Prostate gland (tissue), 2 donors: ENCODE data around the gene CDHR2.

Source experiments
- POLR2A ChIP-seq: fragments of 450-650 bp; IDR thresholded peaks from one replicate; pipeline ENCODE4 v1.6.1; 2016; ENCODE audit warnings: antibody characterized with exemption, mild to moderate bottlenecking
- TF ChIP-seq, protein P1 (sequence below), 4 experiments: fragments of 200-600 bp in 2 of 4; fragments of 450-650 bp in 2 of 4; sonication (generic) in 2 of 4; IDR thresholded peaks; 1 replicate in 3 of 4; 2 replicates in 1 of 4; pipeline ENCODE4 v1.5.1; 2016 to 2019; ENCODE audit warnings: antibody characterized with exemption in 4 of 4, mild to moderate bottlenecking in 2 of 4, moderate library complexity in 2 of 4

DNA sequence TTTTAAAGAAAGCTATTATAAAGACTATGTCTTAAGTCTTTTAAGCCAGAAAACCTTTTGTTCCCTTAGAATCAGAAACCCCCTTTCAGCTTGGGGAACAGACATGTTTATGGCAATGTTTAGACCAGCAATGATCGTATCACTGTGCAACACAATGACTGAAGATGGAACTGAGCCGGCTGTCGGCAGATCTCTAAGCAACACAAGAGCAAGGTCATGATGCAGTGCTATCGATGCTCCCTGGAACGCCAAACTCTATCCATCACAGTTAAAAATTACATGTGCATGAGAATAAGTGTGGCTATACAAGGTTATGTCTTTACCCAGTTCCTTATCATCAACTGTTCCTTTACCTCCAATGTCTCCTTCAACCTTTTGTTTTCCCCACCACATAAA lies 10.2 kb upstream of the CDHR2 start:
- TF ChIP-seq, protein P1, sequence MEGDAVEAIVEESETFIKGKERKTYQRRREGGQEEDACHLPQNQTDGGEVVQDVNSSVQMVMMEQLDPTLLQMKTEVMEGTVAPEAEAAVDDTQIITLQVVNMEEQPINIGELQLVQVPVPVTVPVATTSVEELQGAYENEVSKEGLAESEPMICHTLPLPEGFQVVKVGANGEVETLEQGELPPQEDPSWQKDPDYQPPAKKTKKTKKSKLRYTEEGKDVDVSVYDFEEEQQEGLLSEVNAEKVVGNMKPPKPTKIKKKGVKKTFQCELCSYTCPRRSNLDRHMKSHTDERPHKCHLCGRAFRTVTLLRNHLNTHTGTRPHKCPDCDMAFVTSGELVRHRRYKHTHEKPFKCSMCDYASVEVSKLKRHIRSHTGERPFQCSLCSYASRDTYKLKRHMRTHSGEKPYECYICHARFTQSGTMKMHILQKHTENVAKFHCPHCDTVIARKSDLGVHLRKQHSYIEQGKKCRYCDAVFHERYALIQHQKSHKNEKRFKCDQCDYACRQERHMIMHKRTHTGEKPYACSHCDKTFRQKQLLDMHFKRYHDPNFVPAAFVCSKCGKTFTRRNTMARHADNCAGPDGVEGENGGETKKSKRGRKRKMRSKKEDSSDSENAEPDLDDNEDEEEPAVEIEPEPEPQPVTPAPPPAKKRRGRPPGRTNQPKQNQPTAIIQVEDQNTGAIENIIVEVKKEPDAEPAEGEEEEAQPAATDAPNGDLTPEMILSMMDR (IDR thresholded peaks at IDR 0.05), result no peak
- TF ChIP-seq POLR2A, result no peak
